NCI-H345 treated with DMSO at 0.1 percent for 48 hours (cell line): ENCODE data around the gene SARM1.
A peak's percentile ranks its signal among the peaks of the same experiment; 100 is the strongest.
"Not testable (repeated sequence)": the region's sequence is repeated elsewhere in the genome, so short reads cannot be mapped to it uniquely, and the experiment has no call there.

Source experiments
- DNase-seq: peaks from one replicate; lab custom pipeline; 2025; ENCODE audit not compliant: unreplicated experiment; lab: John Stamatoyannopoulos, UW

Gene SARM1

GRCh38 chr17:28415886-28416285 is 44.4 kb downstream of the SARM1 start:
- DNase-seq, result no peak

- peak; percentile 29 for DNase-seq
These were observed 45.3 kb downstream of the SARM1 start for GRCh38 chr17:28416703-28417311.

- peak; percentile 5 for DNase-seq
These were observed 50.4 kb downstream of the SARM1 start for GRCh38 chr17:28421787-28422305.

- DNase-seq, result no peak
These were observed 53.7 kb downstream of the SARM1 start for GRCh38 chr17:28425206-28425605.

- no peak for DNase-seq
These were observed 54.6 kb downstream of the SARM1 start for GRCh38 chr17:28426081-28426519.

- peak; percentile 32 for DNase-seq
These were observed 55.9 kb downstream of the SARM1 start for GRCh38 chr17:28427371-28427770.

- DNase-seq, result not testable (repeated sequence)
These were observed 56.5 kb downstream of the SARM1 start for GRCh38 chr17:28427982-28428381.

- DNase-seq, result no peak
These were observed 62.2 kb downstream of the SARM1 start for GRCh38 chr17:28433721-28434120.

- not testable (repeated sequence) for DNase-seq
These were observed 62.8 kb downstream of the SARM1 start for GRCh38 chr17:28434326-28434725.

GRCh38 chr17:28443901-28444638 is 72.6 kb downstream of the SARM1 start:
- no peak for DNase-seq

GRCh38 chr17:28446716-28447395 is 75.4 kb downstream of the SARM1 start:
- no peak for DNase-seq

- no peak for DNase-seq
These were observed 75.9 kb downstream of the SARM1 start for GRCh38 chr17:28447396-28447760.

GRCh38 chr17:28449859-28450258 is 78.4 kb downstream of the SARM1 start:
- no peak for DNase-seq
